Measurements from ENCODE around the gene F12.

F12 gene

DNA sequence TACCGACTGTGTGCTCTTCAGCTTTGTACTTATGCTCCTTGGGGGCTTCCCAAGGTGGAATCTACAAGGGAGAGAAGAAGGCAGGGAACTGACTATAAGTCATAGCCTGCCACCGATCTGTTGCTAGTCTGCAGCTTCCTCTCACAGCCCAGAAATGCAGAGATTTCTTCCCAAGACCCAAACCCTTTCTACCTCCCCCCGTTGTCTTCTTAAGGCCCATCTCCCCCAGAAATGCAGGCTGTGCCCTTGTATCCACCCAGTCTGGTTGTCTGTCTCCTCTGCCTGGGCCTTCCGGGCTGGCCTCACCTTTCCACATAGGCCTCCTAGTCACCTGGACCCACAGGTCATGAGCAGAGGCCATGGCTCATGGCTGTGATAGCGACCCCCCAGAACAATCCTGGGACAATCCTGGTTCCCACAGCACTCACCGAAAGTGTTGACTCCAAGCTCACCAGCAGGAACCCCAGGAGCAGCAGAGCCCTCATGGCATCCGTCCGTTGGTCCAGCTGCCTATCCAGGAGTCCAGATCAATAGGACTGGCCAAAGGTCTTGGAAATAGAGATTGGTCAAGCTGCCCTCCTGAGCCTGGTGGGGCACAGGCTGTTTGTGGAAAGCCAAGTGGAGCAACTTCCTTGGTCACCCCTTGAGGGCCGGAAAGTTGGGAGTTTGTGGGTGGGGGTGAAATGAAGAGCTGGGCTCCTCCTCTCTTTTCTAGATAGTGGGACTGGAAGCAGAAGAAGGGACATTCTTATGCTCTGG, at the start of gene F12:
F12 (minus strand) TSS at position 522 of the 759 bp plus-strand sequence; CDS start at position 485, 37 bp downstream.
- no peak for DNase-seq

- no peak for DNase-seq
Observed at GRCh38 chr5:177458912-177459350, 49.6 kb upstream of the F12 start.

- DNase-seq: no peak
Observed at GRCh38 chr5:177457852-177458681, 48.7 kb upstream of the F12 start.

DNA sequence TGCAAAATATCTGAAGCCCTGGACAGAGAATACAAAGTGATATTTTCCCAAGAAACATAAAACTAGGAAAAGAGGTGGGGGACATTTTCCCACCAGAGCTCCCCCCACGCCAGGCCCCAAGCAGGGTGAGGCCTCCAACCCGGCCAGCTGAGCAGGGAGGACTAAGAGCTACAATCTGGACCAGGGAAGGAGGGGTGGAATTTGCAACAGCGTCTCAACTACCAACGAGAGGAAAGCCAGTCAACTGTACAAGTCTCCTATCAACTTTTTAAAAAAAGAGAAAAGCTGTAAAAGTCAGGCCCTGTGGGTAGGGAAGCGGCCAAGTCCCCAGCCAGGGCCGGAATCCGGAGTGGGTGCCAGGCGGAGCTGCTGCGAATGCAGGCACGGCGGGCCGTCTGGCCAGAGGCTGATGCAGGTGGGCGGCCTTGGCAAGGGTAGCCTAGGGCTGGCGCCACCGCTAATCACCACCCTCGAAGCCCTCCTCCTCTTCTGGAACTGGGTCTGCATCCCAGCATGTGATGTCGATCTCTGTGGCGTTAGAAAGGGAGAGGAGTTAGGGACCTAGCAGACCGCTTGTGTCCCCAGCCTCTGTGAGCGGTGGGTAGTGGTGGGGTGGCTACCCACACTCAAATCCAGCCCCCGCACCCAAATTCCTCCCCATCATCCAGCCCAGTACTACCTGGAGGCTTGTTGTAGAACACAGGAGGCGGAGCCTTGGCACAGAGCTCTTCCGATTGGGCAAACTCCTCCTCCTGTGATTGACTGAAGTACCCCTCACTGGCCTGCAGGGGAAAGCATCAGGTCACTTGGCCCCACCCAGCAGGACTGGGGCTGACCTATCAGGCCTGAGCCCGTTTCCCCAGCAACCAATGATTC, 47.9 kb upstream of the F12 start:
- DNase-seq: peak; percentile 82

DNA sequence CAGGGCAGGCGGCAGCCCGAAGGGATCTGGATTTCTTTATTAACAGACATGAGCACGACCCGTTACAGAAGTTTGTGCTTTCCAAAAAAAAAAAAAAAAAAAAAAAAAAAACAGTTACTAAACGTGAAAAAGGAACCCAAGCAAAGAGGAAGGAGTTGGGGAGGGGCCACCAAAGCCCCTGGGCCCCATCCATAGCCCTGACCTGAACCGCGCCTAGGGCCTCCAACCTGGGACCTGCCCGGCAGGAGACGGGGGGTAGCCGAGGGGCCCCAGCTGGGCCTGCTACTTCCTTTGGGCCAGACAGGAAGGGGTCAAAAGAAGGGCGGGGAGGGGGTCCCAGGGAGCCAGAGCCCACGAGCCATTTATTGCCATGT, 47.2 kb upstream of the F12 start:
- DNase-seq: no peak

GRCh38 chr5:177455661-177456590, 46.6 kb upstream of the F12 start:
- peak; percentile 98 for DNase-seq

DNA sequence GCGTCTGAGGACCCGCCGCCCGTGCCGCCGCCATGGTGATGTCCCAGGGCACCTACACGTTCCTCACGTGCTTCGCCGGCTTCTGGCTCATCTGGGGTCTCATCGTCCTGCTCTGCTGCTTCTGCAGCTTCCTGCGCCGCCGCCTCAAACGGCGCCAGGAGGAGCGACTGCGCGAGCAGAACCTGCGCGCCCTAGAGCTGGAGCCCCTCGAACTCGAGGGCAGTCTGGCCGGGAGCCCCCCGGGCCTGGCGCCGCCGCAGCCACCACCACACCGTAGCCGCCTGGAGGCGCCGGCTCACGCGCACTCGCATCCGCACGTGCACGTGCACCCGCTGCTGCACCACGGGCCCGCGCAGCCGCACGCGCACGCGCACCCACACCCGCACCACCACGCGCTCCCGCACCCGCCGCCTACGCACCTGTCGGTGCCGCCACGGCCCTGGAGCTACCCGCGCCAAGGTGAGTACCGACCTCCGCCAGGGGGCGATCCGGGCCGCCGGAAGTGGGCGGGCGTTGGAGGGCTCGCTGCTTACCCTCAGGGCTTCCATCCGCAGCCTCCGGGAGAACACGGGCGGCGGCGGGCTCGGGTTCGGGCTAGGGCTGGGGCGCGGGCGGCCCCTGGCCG, 45.8 kb upstream of the F12 start:
- DNase-seq: peak; percentile 95

GRCh38 chr5:177454397-177455035, 45.2 kb upstream of the F12 start:
- peak; percentile 94 for DNase-seq

GRCh38 chr5:177453852-177454396, 44.6 kb upstream of the F12 start:
- peak; percentile 45 for DNase-seq

DNA sequence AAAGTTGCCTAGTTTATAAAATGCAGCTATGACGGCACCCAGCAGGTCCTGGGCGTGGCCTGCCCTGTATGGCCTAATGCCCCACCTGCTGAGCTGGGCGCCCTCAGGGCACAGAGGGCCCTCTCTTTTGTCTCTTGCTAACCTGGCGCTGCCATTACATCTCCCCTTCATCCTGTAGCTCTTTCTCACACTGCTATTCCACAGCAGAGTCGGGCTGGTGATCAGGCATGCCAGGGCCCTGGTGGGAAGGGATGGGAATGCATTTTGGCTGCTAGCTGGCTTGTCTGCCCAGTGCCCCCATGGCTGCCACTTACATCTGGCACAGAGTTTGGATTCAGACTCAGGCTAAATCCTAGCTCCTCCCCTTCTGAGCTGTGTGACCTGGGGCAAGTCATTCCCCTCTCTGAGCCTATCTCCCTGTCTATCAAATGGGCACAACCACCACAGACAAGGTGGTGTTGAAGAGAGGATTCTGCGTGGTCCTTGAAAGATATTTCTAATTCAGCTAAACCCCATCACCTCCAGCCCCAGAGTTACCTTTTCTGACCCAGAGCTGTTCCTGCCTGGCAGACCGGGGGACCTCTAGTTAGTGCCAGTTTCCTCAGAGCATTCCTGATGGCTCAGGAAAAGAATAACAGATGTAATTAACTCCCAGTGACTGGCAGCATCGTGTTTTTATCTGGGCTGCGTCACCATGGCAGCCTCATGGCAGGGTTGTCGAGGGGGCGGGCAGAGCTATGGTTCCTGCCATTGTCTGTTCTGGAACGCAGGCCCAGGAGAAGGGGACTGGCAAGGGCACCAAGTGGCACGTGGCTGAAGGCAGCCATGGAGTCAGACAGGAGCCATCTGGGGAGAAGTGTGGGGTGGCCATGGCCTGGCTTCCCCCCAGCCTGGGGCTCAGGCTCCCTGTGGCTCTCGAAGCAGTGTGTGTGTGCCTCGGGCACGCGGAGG, 43.6 kb upstream of the F12 start:
- no peak for DNase-seq

- DNase-seq: no peak
Observed at GRCh38 chr5:177450667-177451424, 41.5 kb upstream of the F12 start.

GRCh38 chr5:177449140-177450061, 40.0 kb upstream of the F12 start:
- DNase-seq: no peak

DNA sequence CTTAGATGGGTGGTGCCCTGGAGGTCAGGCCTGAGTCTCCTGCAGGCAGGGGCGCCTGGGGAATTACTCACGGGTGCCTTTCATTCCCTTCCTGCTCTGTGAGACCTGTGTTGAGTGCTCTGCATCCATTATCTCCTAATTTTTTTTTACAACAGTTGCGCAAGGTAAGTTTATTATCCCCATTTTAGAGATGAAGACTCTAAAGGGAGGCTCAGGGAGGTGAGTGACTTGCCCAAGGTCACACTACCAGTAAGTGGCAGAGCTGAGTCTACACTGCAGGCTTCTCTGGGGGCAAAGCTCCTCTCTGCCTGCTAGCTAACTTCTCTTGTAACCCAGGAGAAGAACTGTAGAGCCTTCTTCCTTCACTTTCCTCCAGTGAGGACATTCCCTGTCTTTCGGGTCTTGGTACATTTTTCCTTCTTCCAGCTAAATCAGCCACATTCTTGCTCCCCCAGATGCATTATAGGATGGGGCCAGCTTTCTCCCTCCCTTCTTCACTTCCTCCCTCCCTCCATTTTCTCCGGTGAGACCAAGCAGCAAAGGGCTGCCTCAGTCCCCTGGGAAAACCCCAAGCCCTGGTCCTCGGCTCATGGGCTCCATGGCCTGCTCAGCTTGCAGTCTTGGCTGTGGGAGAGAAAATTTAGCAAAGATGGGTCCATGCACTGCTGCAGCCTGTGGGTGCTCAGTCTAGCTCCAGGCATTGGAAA, 39.0 kb upstream of the F12 start:
- DNase-seq: no peak

DNA sequence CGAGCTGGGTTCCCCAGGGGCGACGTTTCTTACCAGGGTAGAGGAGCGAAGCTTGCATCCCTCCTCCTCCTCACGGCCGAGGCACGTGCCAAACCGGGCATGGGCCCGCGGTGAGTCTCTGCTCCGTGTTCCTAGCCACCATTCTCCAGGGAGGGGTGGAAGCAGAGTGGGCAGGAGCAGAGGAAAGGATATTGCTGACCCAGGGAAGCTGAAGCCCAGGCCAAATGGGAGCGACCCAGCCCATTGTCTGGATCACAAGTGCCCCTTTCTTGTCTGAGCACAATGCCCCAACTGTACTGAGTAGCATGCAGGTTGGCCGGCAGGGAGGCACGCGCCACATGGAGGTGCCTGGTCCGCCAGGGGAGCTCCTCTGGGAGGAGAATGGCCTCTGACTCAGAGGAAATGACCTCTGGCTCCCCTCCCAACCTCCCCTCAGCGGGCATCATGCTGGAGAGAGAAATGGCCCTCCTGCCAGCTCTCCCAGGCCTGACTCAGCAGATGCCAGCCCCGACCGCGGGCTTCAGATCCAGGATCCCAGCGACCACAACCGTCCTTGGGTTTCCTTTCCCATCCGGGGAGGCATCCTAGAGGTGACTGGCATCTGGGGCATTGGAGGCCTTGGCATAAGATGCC, 38.4 kb upstream of the F12 start:
- peak; percentile 46 for DNase-seq

- DNase-seq: peak; percentile 79
Observed at GRCh38 chr5:177447066-177447610, 37.8 kb upstream of the F12 start.
